BJ (cell line): ENCODE data around the gene CD22. TPM values are rescaled to one million over a fixed set of nuclear protein-coding genes. Genes with fewer than 3 reads are reported as not detected.

Experiments
- CTCF ChIA-PET: fragments of 350-600 bp; formaldehyde crosslinking; extraction: SDS; loops from one replicate; lab custom pipeline; 2021; ENCODE audit warnings: antibody characterized with exemption, inconsistent platforms; lab: Yijun Ruan, JAX
- POLR2A ChIA-PET: fragments of 300-600 bp; sonication (Branson Sonifier 250); formaldehyde crosslinking; extraction: SDS; loops from one replicate; lab custom pipeline; 2021; ENCODE audit warnings: antibody characterized with exemption; lab: Charles Lee
- DNase-seq: peaks from one replicate; pipeline ENCODE4 v3.0.0-alpha.2; 2011; ENCODE audit warnings: low read depth
- H3K27me3 ChIP-seq: 2 replicates; pipeline ENCODE4 v1.6.0; 2011; ENCODE audit warnings: low read length; ENCODE audit not compliant: control insufficient read depth, insufficient read depth
- H3K36me3 ChIP-seq: 2 replicates; pipeline ENCODE4 v1.5.1; 2011; ENCODE audit warnings: low read length; ENCODE audit not compliant: control insufficient read depth, insufficient read depth
- H3K4me3 ChIP-seq: 2 replicates; pipeline ENCODE4 v1.5.1; 2011; ENCODE audit warnings: low read depth, mild to moderate bottlenecking, control low read depth, low read length
- polyA plus RNA-seq: library from polyadenylated mRNA; depleted of rRNA; stranded (reverse); fragments of >200 nt; gene quantifications from 2 replicates; pipeline ENCODE4 v1.2.3, GENCODE V29; 2011
- TF ChIP-seq, protein P1 (sequence below): IDR thresholded peaks from 2 replicates; pipeline ENCODE4 v1.5.1; 2011; ENCODE audit warnings: low read depth, mild to moderate bottlenecking, control low read depth, inconsistent platforms, low read length, moderate library complexity; ENCODE audit not compliant: insufficient read depth

Gene CD22
- polyA plus RNA-seq, 1 experiment, result not detected

DNA sequence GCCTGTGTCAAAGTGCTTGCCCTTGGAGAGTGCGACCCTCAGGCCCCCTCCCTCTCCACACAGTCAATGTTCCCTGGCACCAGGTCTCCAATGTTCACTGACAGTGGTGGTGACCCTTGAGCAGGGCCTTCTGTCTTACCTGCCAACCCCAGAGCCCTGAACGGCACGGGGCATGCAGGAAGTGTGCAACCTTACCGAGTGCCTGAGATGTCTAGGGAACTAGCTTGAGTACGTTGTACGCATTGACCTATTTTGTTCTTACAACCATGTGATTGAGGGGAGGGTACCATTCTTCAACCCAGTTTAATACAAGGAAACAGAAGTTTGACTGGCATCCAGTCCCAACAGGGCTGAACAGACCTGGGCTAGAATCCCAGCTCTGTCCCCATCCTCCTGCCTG, 23.8 kb upstream of the CD22 start:
- TF ChIP-seq, protein P1, sequence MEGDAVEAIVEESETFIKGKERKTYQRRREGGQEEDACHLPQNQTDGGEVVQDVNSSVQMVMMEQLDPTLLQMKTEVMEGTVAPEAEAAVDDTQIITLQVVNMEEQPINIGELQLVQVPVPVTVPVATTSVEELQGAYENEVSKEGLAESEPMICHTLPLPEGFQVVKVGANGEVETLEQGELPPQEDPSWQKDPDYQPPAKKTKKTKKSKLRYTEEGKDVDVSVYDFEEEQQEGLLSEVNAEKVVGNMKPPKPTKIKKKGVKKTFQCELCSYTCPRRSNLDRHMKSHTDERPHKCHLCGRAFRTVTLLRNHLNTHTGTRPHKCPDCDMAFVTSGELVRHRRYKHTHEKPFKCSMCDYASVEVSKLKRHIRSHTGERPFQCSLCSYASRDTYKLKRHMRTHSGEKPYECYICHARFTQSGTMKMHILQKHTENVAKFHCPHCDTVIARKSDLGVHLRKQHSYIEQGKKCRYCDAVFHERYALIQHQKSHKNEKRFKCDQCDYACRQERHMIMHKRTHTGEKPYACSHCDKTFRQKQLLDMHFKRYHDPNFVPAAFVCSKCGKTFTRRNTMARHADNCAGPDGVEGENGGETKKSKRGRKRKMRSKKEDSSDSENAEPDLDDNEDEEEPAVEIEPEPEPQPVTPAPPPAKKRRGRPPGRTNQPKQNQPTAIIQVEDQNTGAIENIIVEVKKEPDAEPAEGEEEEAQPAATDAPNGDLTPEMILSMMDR, result no peak
- H3K4me3 ChIP-seq, result no peak overlapping the region
- ChIA-PET POLR2A (no interaction called here), CTCF (no interaction called here)
- no peaks in the 10 kb centered on the region for H3K27me3 ChIP-seq
- no peak for DNase-seq
- H3K36me3 ChIP-seq, result no peaks in the 10 kb centered on the region

GRCh38 chr19:35306473-35307246, 22.3 kb upstream of the CD22 start:
- TF ChIP-seq, protein P1, result no peak
- POLR2A ChIA-PET, result no interaction called here
- Histone ChIP-seq H3K4me3 (no peak overlapping the region), H3K27me3 (no peaks in the 10 kb centered on the region), H3K36me3 (no peaks in the 10 kb centered on the region)
- CTCF ChIA-PET, result no interaction called here
- DNase-seq, result no peak

GRCh38 chr19:35307931-35308330, 21.1 kb upstream of the CD22 start:
- TF ChIP-seq, protein P1, result no peak
- no peak overlapping the region for H3K4me3 ChIP-seq
- no peaks in the 10 kb centered on the region for H3K36me3 ChIP-seq
- ChIA-PET POLR2A (no interaction called here), CTCF (no interaction called here)
- H3K27me3 ChIP-seq, result no peaks in the 10 kb centered on the region
- DNase-seq, result no peak

DNA sequence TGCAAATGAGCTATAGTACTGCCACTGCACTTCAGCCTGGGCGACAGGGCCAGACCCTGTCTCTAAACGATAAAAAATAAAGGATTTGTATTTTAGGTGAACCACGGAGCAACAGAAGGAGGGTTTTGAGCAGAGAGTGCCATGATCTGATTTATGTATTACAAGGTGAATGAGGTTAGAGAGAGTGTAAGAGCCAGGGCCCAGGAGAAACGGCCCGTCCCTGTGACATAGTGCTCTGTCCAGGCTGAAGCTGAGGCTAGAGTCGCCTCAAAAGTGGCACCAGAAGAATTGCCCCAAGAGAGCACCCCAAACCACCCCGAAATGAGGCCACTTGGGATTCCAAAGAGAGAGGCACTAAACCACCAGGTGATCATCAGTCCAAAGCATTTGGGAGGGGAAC, 20.1 kb upstream of the CD22 start:
- CTCF ChIA-PET, result no interaction called here

GRCh38 chr19:35309481-35310279, 19.3 kb upstream of the CD22 start:
- CTCF ChIA-PET, result no interaction called here

More for the DNA sequence above, 20.1 kb upstream of the CD22 start:
- no peak overlapping the region for H3K4me3 ChIP-seq
- DNase-seq, result no peak
- H3K36me3 ChIP-seq, result no peaks in the 10 kb centered on the region
- no peaks in the 10 kb centered on the region for H3K27me3 ChIP-seq
- TF ChIP-seq, protein P1, result no peak
- POLR2A ChIA-PET, result no interaction called here

More at GRCh38 chr19:35309481-35310279, 19.3 kb upstream of the CD22 start:
- no peak overlapping the region for H3K4me3 ChIP-seq
- POLR2A ChIA-PET, result no interaction called here
- no peaks in the 10 kb centered on the region for H3K36me3 ChIP-seq
- TF ChIP-seq, protein P1, result no peak
- H3K27me3 ChIP-seq, result no peaks in the 10 kb centered on the region
- DNase-seq, result no peak
